Stimulated activated CD8-positive, alpha-beta memory T cell treated with anti-CD3 and anti-CD28 coated beads, Interleukin-7, amount 100 ng/mL, for 1 hour (primary cell): ENCODE measurements around the gene TBC1D22A.
"Not testable (repeated sequence)": the region's sequence is repeated elsewhere in the genome, so short reads cannot be mapped to it uniquely, and the experiment has no call there.

ENCODE experiments used
- DNase-seq, 2 donors: peaks; one replicate each; pipeline ENCODE4 v3.0.0-alpha.2; 2020; ENCODE audit warnings: low read depth in 2 of 2

Gene TBC1D22A

GRCh38 chr22:47100646-47101200 lies 338.3 kb downstream of the TBC1D22A start:
- DNase-seq: no peak

DNA sequence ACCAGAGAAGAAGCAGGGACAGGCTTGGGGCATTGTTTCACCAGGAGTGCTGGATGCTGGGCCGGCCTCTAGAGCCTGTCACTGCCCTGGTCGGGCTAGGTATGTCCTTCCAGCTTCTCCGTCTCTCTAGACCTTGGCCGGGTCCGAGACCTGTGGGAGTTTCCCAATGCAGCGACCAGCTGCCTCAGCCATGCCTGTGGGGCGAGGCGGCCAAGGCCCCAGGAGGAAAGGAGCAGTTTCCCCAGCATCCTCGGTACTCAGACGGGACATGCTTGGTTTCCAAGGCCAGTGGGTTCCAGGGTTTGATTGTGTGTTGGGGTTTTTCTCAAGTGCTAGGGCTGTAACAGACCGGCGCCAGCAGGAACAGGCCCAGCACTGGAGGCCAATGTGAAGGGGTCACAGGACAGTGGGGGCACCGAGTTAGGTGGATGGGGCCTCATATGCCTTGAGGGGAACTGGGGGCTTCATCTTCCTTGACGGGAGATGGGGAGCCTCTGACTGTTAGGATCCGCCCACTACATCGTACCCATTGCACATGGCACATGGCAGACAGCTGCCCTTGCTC lies 339.0 kb downstream of the TBC1D22A start:
- no peak for DNase-seq

GRCh38 chr22:47102081-47102480 lies 339.6 kb downstream of the TBC1D22A start:
- DNase-seq: no peak

GRCh38 chr22:47102648-47103047 lies 340.2 kb downstream of the TBC1D22A start:
- no peak for DNase-seq

DNA sequence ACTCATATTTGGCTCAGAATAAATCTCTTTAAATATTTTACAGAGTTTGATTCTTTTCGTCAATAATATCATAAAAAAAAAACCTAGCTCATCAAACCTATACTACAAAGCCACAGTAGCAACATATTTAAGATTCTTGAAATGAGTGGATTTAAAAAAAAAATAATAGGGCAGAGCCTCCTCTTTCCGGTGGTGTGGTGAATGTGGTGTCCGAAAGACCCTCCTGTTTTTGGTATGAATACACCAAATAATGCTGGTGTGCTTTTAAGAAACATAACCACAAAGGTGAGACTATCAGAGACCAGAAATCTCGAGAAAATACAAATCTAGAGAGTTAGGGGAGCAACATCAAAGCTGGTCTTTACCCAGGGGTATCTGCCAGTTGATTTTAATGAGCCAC lies 342.6 kb downstream of the TBC1D22A start:
- DNase-seq: no peak

- no peak for DNase-seq
Observed at GRCh38 chr22:47106806-47107205, 344.4 kb downstream of the TBC1D22A start.

- no peak for DNase-seq
Observed at GRCh38 chr22:47107431-47107830, 345.0 kb downstream of the TBC1D22A start.

DNA sequence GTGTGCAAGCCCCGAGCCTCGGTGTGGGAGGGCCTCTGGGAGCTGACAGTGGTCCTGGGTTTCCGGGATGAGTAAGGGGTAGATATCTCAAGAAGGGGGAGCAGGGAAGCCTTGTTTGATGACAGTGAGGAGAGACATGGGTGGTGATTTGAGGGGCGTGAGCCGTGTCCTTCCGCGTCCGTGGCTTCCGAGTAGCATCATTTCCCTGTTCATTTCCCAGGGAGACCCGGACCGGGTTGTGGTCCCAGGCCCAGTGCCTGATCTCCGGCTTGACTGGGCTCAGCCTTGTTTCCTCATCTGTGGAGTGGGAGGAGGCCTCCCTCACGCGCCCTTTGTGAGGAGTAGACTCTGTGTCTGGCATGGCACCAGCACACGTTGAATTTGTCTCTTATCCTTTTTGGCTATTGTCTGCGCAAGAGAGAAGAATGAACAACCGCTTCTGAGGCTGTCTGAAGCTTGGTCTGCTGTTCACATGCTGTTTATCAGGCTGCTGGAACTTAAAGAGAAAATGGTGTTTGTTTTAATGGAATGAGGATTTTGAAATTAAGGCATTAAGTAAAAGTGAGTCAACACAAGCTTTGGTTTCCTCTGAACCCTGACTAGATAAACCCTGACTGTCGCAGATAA lies 348.5 kb downstream of the TBC1D22A start:
- DNase-seq: no peak

DNA sequence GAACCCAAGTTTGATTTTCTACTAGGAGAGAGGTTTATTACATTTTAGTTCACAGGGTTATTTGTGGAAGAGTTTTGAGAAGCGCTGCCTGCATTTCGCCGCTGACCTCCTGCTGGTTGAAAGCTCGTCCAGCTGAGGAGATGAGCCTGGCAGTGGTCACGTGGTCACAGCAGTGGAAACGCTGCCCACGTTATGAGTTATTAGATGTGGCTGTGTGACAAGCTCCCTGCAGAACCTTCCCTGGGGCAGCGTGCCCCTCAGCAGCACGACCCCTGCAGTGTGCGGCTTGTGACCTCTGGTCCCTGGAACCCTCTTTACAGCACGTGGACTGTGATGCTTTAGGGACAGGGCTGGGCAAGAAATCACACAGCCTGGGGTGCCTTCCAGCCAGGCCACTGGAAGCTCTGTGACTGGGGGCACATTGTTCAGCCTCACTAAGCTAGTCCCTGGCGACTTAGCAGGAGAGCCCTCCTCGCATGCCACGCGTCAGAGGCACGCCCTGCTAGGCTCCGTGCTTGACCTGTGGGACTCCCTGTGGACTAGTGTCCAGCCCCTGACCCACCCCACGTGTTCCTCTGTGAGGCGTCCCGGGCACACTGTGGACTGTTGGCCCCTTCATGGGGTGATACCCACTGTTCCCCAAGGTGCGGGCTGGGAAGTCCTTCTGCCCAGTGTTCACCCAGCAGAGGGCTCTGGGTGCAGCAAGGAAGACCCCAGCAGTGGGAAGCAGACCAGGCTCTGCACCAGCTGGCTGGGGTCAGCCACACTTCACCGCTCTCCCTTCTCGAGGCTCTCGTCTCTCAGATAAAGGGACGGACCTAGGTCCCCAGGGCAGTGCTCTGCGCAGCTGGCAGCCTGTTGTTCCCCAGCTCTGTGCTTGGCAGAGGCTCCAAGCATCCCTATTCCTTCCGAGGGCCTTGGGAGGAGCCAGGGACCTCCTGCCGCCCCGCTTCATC lies 349.5 kb downstream of the TBC1D22A start:
- no peak for DNase-seq

- DNase-seq: no peak
Observed at GRCh38 chr22:47112582-47112965, 350.1 kb downstream of the TBC1D22A start.

- DNase-seq: no peak
Observed at GRCh38 chr22:47112994-47113852, 350.8 kb downstream of the TBC1D22A start.

- DNase-seq: no peak
Observed at GRCh38 chr22:47113853-47114415, 351.5 kb downstream of the TBC1D22A start.

- DNase-seq: no peak
Observed at GRCh38 chr22:47114813-47115517, 352.5 kb downstream of the TBC1D22A start.

GRCh38 chr22:47115518-47115890 lies 353.1 kb downstream of the TBC1D22A start:
- no peak for DNase-seq

- DNase-seq: no peak
Observed at GRCh38 chr22:47115921-47116320, 353.5 kb downstream of the TBC1D22A start.

GRCh38 chr22:47116426-47117341 lies 354.2 kb downstream of the TBC1D22A start:
- DNase-seq: no peak

DNA sequence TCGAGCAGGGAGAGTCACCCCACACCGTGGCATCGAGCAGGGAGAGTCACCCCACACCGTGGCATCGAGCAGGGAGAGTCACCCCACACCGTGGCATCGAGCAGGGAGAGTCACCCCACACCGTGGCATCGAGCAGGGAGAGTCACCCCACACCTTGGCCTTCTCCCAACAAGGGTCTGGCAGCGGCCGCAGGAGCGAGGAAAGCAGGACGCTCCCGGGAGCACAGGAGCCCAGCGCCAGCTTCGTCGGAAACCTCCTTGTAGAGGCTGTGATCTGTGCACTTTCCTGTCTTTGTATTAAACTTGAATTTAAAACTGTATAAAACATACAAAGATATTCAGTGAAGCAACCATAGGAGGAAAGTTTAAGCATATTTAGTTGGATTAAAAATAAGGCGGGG lies 355.0 kb downstream of the TBC1D22A start:
- not testable (repeated sequence) for DNase-seq

DNA sequence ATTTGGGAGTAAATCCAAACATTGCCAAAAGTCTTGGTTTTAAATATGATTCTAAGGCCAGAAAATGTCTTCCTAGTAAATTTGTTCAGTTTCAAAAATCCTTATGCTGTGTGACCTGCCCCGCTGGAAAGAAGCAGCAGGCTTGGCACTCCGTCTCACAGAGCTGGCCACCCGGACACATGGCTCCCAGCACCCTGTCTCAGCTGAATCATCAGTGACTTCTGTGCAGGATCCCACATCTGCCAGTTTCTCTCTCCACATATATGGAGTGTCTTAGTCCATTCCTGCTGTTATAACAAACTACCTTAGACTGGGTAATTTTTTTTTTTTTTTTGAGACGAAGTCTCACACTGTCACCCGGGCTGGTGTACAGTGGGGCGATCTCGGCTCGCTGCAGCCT lies 356.7 kb downstream of the TBC1D22A start:
- DNase-seq: no peak

GRCh38 chr22:47120399-47120798 lies 357.9 kb downstream of the TBC1D22A start:
- no peak for DNase-seq

GRCh38 chr22:47121791-47122190 lies 359.3 kb downstream of the TBC1D22A start:
- no peak for DNase-seq
